ENCODE results near the gene RSL1D1. TPM values are rescaled to one million over a fixed set of nuclear protein-coding genes. Genes with fewer than 3 reads are reported as not detected.

The RSL1D1 gene
- total and polyA plus RNA-seq, 10 of the 15 experiments (the other 5 are each of a cell fraction or from before 2014, with no cell fraction given), result 106 to 535 (median 304) TPM

DNA sequence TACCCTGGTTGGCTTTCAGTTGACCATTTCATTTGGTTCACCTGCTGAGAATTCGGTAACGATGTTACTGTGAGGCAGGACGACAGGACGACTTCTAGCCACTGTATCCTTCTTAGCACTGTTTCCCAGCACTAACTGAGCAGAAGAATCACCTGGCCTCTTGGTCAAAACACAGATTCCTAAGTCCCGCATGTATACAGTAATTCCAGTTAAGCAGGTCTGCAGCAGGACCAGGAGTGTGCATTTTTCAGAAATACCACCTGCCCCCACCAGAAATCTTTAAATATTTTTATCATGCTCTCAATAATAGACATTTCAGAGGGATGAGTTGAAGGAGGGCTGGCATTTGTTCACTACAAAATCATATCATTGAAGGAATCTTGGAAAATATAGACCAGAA lies 22.6 kb downstream of the RSL1D1 start:
- Histone ChIP-seq H3K27me3 (replicated peaks in 1 of 2; ENCODE audit: control insufficient read depth in 2 of 2, insufficient read depth in 2 of 2, low read length in 1 of 2) (no peaks in the 10 kb centered on the region), H3K27ac (ENCODE audit: control insufficient read depth, insufficient read depth) (no peak overlapping the region), H3K79me2 (ENCODE audit: control insufficient read depth, insufficient read depth, low read length) (no peaks in the 10 kb centered on the region), H2AFZ (ENCODE audit: control insufficient read depth, low read depth, low read length) (no peak overlapping the region), H3K4me1 (ENCODE audit: control insufficient read depth, insufficient read depth, low read length) (no peaks in the 10 kb centered on the region), H3K9me3 (replicated peaks; ENCODE audit: control insufficient read depth, insufficient read depth, low read length) (no peaks in the 10 kb centered on the region), H3K4me2 (ENCODE audit: control insufficient read depth, insufficient read depth) (no peak overlapping the region), H4K20me1 (ENCODE audit: control insufficient read depth, insufficient read depth) (no peaks in the 10 kb centered on the region), H3K9ac (ENCODE audit: control insufficient read depth, insufficient read depth, low read length) (no peak overlapping the region), H3K36me3 (ENCODE audit: control insufficient read depth in 2 of 2, insufficient read depth in 2 of 2, low read length in 1 of 2) (no peaks in the 10 kb centered on the region), H3K4me3 (no peak overlapping the region)
- ATAC-seq (no peak), FAIRE-seq (no peak), DNase-seq (ENCODE audit: low read depth, low spot score) (no peak)
- POLR2A ChIA-PET, result interaction anchor here (0.7 kb wide), 2 partner anchors 32 to 260 kb away, joined by 4 read pairs; partner anchors contain the start of gene ZC3H7A
- RAD21 ChIA-PET (ENCODE audit: unreplicated experiment), result no interaction called here
- in situ Hi-C loops (cut with MboI) (no loop called here), intact Hi-C loops (cut with micrococcal nuclease; ENCODE audit: unreplicated experiment) (no loop called here)
- SMC1A ChIA-PET (ENCODE audit: uncharacterized antibody, unreplicated experiment), result no interaction called here
- no peak for TF ChIP-seq SREBF2 (IDR thresholded peaks at IDR 0.05; ENCODE audit: low read length)
- TF ChIP-seq KDM1A (IDR thresholded peaks at IDR 0.05; ENCODE audit: borderline replicate concordance), result no peak
- no peak for TF ChIP-seq STAT1 (conservative IDR thresholded peaks at IDR 0.05)
- no peak for TF ChIP-seq MTA2 (IDR thresholded peaks at IDR 0.05; ENCODE audit: low read depth)
- TF ChIP-seq HSF1 (IDR thresholded peaks at IDR 0.05; ENCODE audit: low read depth, low read length), result no peak
- no peak for TF ChIP-seq MEF2A (IDR thresholded peaks at IDR 0.05; ENCODE audit: insufficient read depth, low read depth, low read length)
- TF ChIP-seq CEBPB (IDR thresholded peaks at IDR 0.05; ENCODE audit: borderline replicate concordance in 1 of 2, low read depth in 2 of 2, low read length in 2 of 2), result no peak
- TF ChIP-seq IRF4 (IDR thresholded peaks at IDR 0.05; ENCODE audit: low read depth, low read length), result no peak
- TF ChIP-seq, protein P1, sequence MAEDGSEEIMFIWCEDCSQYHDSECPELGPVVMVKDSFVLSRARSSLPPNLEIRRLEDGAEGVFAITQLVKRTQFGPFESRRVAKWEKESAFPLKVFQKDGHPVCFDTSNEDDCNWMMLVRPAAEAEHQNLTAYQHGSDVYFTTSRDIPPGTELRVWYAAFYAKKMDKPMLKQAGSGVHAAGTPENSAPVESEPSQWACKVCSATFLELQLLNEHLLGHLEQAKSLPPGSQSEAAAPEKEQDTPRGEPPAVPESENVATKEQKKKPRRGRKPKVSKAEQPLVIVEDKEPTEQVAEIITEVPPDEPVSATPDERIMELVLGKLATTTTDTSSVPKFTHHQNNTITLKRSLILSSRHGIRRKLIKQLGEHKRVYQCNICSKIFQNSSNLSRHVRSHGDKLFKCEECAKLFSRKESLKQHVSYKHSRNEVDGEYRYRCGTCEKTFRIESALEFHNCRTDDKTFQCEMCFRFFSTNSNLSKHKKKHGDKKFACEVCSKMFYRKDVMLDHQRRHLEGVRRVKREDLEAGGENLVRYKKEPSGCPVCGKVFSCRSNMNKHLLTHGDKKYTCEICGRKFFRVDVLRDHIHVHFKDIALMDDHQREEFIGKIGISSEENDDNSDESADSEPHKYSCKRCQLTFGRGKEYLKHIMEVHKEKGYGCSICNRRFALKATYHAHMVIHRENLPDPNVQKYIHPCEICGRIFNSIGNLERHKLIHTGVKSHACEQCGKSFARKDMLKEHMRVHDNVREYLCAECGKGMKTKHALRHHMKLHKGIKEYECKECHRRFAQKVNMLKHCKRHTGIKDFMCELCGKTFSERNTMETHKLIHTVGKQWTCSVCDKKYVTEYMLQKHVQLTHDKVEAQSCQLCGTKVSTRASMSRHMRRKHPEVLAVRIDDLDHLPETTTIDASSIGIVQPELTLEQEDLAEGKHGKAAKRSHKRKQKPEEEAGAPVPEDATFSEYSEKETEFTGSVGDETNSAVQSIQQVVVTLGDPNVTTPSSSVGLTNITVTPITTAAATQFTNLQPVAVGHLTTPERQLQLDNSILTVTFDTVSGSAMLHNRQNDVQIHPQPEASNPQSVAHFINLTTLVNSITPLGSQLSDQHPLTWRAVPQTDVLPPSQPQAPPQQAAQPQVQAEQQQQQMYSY (CRISPR knock-in tag; IDR thresholded peaks at IDR 0.05), result no peak
- TF ChIP-seq SRF (IDR thresholded peaks at IDR 0.05; ENCODE audit: low read depth in 2 of 2, low read length in 2 of 2), result no peak
- no peak for TF ChIP-seq RFX5 (IDR thresholded peaks at IDR 0.05; ENCODE audit: low read depth, low read length)
- TF ChIP-seq POLR2AphosphoS2 (IDR thresholded peaks at IDR 0.05; ENCODE audit: low read depth, low read length), result no peak
- no peak for TF ChIP-seq BCLAF1 (IDR thresholded peaks at IDR 0.05)
- no peak for TF ChIP-seq FOXM1 (IDR thresholded peaks at IDR 0.05; ENCODE audit: low read depth, low read length)
- TF ChIP-seq GABPA (IDR thresholded peaks at IDR 0.05; ENCODE audit: low read depth), result no peak
- no peak for TF ChIP-seq SIN3A (IDR thresholded peaks at IDR 0.05; ENCODE audit: low read depth, low read length)
- TF ChIP-seq POLR2AphosphoS5 (IDR thresholded peaks at IDR 0.05; ENCODE audit: low read length), result no peak
- 57% methylated on average over 5 of the region's 5 CpGs for WGBS (ENCODE audit: insufficient coverage, insufficient replicate concordance, low lambda C conversion rate, missing lambda C conversion rate)
- no TSS peak for BruUV-seq (replicated peaks)
- CTCF ChIA-PET, result no interaction called here

Data from GM12878 (cell line).